ENCODE measurements around the gene MARK1.

GRCh38 chr1:220666349-220666748, 138.4 kb downstream of the MARK1 start:
- TF ChIP-seq HDGF (IDR thresholded peaks at IDR 0.05; ENCODE audit: borderline replicate concordance) (no peak), SUZ12 (IDR thresholded peaks at IDR 0.05) (no peak), L3MBTL2 (conservative IDR thresholded peaks at IDR 0.05) (no peak), TARDBP (IDR thresholded peaks at IDR 0.05) (no peak), SP1 (IDR thresholded peaks at IDR 0.05) (no peak), NFRKB (IDR thresholded peaks at IDR 0.05) (no peak), BHLHE40 (IDR thresholded peaks at IDR 0.05; ENCODE audit: borderline replicate concordance) (no peak), CTBP1 (IDR thresholded peaks at IDR 0.05; ENCODE audit: borderline replicate concordance) (no peak), FOXM1 (IDR thresholded peaks at IDR 0.05; ENCODE audit: borderline replicate concordance) (no peak), FOXA1 (IDR thresholded peaks at IDR 0.05) (no peak), LEF1 (IDR thresholded peaks at IDR 0.05; ENCODE audit: borderline replicate concordance) (no peak)
- TF ChIP-seq, protein P1, sequence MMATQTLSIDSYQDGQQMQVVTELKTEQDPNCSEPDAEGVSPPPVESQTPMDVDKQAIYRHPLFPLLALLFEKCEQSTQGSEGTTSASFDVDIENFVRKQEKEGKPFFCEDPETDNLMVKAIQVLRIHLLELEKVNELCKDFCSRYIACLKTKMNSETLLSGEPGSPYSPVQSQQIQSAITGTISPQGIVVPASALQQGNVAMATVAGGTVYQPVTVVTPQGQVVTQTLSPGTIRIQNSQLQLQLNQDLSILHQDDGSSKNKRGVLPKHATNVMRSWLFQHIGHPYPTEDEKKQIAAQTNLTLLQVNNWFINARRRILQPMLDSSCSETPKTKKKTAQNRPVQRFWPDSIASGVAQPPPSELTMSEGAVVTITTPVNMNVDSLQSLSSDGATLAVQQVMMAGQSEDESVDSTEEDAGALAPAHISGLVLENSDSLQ (IDR thresholded peaks at IDR 0.05) = no peak

Measured in HEK293T (cell line).